ENCODE data around the gene SKI. TPM values are rescaled to one million over a fixed set of nuclear protein-coding genes. Genes with fewer than 3 reads are reported as not detected.
"Not testable (repeated sequence)": the region's sequence is repeated elsewhere in the genome, so short reads cannot be mapped to it uniquely, and the experiment has no call there.

Gene SKI
- total RNA-seq, 2 donors from 2014 or later: 31.0 to 36.1 TPM

DNA sequence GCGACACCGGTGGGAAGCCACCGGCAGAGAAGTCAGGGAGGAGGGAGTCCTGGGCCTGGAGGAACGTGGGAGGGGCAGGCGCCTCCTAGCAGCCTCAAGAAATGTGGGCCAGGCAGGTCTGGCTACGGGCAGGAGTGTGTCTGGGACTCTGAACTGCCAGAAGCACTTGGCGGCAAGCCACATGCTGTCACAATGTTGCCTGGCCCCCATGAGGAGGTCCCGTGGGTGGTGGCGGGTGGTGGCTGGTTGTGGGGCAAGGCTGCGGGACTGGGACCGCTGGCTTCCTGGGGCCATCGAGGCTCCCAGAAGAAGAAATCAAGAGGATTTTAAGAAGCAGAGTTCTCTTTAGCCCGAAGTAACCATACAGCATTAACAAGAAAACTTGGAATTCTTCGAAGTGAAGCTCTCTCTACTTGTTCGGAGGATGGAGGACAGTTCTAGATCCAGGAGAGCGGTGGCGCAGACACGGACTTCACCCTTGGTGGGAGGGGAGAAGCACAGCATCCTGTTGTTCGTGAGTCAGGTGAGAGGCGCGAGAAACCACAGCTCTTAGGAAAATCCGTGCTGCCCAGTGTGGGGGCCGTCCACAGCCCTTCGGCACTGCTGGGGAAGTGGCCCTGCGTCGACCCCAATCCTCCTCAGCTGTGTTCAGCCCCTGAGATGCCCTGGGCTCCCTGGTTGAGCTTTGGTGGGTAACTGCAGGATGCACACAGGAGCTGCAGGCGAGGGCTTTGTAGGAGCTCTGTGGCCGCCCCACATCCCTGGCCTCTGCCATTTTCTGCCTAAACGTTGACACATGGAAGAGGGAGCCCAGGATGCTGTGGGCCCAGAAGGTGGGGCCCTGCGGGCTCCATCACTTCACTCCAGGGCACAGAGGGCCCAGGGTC lies 12.4 kb downstream of the SKI start:
- H3K27me3 ChIP-seq: no peaks in the 10 kb centered on the region
- no peak overlapping the region for H3K9ac ChIP-seq (ENCODE audit: low read depth in 2 of 2, low read length in 2 of 2)
- no peaks in the 10 kb centered on the region for H3K9me3 ChIP-seq
- no peak for DNase-seq
- no peak overlapping the region for H3K4me3 ChIP-seq
- TF ChIP-seq, protein P1, sequence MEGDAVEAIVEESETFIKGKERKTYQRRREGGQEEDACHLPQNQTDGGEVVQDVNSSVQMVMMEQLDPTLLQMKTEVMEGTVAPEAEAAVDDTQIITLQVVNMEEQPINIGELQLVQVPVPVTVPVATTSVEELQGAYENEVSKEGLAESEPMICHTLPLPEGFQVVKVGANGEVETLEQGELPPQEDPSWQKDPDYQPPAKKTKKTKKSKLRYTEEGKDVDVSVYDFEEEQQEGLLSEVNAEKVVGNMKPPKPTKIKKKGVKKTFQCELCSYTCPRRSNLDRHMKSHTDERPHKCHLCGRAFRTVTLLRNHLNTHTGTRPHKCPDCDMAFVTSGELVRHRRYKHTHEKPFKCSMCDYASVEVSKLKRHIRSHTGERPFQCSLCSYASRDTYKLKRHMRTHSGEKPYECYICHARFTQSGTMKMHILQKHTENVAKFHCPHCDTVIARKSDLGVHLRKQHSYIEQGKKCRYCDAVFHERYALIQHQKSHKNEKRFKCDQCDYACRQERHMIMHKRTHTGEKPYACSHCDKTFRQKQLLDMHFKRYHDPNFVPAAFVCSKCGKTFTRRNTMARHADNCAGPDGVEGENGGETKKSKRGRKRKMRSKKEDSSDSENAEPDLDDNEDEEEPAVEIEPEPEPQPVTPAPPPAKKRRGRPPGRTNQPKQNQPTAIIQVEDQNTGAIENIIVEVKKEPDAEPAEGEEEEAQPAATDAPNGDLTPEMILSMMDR (IDR thresholded peaks at IDR 0.05): no peak
- H3K36me3 ChIP-seq: no peaks in the 10 kb centered on the region
- intact Hi-C loops (cut with DNase I): loop anchor here (5.0 kb wide), 1 partner anchor 62 kb away; no protein-coding TSS in a partner anchor
- H3K4me1 ChIP-seq: peaks cover 23% of the 10 kb centered on the region
- no peak overlapping the region for H3K27ac ChIP-seq

DNA sequence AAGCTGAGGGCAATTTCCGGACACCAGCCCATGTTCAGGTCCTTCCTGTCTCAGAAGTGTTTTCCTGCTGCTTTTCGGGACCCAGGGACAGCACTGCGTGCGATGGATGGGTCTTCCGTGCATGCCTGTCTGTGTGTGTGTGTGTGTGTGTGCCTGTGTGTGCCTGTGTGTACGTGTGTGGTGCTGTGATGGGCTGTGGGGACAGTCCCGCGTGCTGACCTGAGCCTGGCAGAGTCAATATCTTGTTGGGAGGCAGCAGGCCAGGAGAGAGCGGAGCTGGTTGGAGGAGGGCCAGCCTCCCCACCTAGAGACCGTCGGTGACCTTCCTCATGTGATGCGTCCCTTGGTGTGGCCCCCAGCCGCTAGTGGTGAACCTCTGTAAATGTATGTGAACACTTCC lies 13.7 kb downstream of the SKI start:
- Histone ChIP-seq H3K4me1 (peaks cover 22% of the 10 kb centered on the region), H3K9me3 (no peaks in the 10 kb centered on the region), H3K27me3 (no peaks in the 10 kb centered on the region), H3K9ac (ENCODE audit: low read depth in 2 of 2, low read length in 2 of 2) (no peak overlapping the region), H3K36me3 (no peaks in the 10 kb centered on the region), H3K27ac (no peak overlapping the region), H3K4me3 (no peak overlapping the region)
- DNase-seq: no peak
- TF ChIP-seq, protein P1 (IDR thresholded peaks at IDR 0.05): no peak
- intact Hi-C loops (cut with DNase I): loop anchor here (5.0 kb wide), 1 partner anchor 60 kb away; no protein-coding TSS in a partner anchor

DNA sequence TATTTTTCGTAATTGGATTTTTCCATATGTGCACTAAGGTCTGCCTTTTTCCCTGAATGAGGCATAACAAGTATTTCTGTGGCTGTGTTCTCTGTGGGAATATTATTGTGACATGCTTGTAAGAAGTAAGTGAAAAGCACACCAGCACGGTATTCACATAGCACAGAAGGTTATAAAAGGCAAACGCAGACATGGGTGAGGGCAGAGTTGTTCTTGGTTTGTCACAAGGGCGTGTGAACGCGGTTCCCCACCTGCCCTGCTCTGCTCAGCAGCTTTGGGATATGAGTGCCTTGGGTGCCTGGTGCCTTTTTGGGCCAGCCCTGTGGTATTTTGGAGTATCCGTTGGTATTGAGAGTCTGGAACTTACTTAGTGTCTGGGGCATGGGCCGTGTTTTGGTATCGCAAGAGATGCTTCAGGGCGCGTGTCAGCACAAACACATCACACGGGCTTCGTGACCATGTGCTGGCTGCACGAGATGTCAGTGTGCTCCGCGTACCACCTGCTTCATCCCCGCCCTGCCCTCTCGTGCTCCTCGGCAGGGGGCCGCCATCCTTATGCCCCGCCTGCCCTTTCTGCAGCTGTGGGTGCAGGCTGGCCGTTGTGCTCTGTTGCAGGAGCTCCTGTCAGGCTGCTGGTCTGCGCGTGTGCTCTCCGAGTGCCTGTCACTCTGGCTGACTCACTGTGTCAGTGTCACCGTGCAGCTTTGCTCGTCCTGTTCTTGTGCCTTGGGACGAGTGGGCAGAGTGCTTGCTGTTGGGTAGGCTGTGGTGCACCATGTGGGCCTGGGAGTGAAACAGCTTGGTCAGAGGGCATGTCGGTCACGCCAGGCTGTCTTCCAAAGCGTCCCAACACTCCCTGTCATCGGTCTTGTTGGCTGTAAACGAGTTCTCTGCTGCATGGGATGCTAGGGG lies 15.0 kb downstream of the SKI start:
- Histone ChIP-seq H3K27me3 (no peaks in the 10 kb centered on the region), H3K9ac (ENCODE audit: low read depth in 2 of 2, low read length in 2 of 2) (no peak overlapping the region), H3K4me1 (peaks cover 23% of the 10 kb centered on the region), H3K36me3 (no peaks in the 10 kb centered on the region), H3K9me3 (no peaks in the 10 kb centered on the region), H3K27ac (no peak overlapping the region), H3K4me3 (no peak overlapping the region)
- TF ChIP-seq, protein P1 (IDR thresholded peaks at IDR 0.05): no peak
- intact Hi-C loops (cut with DNase I): loop anchor here (5.0 kb wide), 1 partner anchor 59 kb away; no protein-coding TSS in a partner anchor
- DNase-seq: no peak

DNA sequence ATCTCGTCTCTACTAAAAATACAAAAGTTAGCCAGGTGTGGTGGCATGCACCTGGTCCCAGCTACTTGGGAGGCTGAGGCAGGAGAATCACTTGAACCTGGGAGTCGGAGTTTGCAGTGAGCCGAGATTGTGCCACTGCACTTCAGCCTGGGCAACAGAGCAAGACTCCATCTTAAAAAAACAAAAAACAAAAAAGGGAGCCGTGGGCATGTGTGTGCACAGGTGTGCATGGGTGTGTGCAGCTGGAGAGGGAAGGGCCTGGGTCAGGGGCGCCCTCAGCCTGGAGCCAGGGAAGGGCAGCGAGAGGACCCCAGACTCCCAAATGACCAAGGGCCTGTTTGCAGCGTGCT lies 18.9 kb downstream of the SKI start:
- H3K4me1 ChIP-seq: peaks cover 39% of the 10 kb centered on the region
- H3K4me3 ChIP-seq; intact Hi-C loops (cut with DNase I): not testable (repeated sequence)

DNA sequence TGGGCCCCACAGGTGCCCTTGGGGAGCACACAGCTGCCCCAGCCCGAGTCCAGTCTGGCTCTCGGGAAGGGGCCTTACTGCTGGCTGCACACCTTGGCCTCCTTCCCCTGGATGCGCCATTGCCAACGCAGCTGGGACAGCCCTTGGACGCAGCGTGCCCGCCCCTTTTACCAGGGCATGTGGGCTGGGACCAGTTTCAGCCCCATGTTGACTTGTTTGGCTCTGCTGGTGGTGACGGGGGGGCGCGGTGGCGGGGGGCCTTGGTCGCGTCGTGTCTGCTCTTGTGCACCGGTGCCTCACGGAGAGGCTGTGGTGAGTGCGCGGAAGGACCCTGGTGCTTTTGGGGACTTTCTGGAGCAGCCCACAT lies 19.6 kb downstream of the SKI start:
- no peak for DNase-seq
- TF ChIP-seq, protein P1 (IDR thresholded peaks at IDR 0.05): no peak

More for the DNA sequence above, 18.9 kb downstream of the SKI start:
- H3K9me3 ChIP-seq; H3K9ac ChIP-seq (ENCODE audit: low read depth in 2 of 2, low read length in 2 of 2); H3K27ac ChIP-seq; H3K36me3 ChIP-seq; H3K27me3 ChIP-seq; DNase-seq: not testable (repeated sequence)

More for the DNA sequence above, 19.6 kb downstream of the SKI start:
- no peaks in the 10 kb centered on the region for H3K9me3 ChIP-seq
- H3K4me1 ChIP-seq: peaks cover 39% of the 10 kb centered on the region
- intact Hi-C loops (cut with DNase I): no loop called here
- H3K27ac ChIP-seq: no peak overlapping the region
- no peaks in the 10 kb centered on the region for H3K36me3 ChIP-seq
- peak overlapping the region in 1 of 2 donors; percentile 46 for H3K9ac ChIP-seq (ENCODE audit: low read depth in 2 of 2, low read length in 2 of 2)
- H3K27me3 ChIP-seq: no peaks in the 10 kb centered on the region
- no peak overlapping the region for H3K4me3 ChIP-seq
